Neural cell (in vitro differentiated cells): ENCODE measurements around the gene ARHGEF10L. TPM values are rescaled to one million over a fixed set of nuclear protein-coding genes. Genes with fewer than 3 reads are reported as not detected.

Experiments used
- H2AFZ ChIP-seq: fragments of 200-600, 300-800 bp; sonication (generic), shearing (Covaris generic); 2 replicates; pipeline ENCODE4 v1.6.0; 2014; ENCODE audit warnings: low read depth, mild to moderate bottlenecking, antibody characterized with exemption, low read length, moderate library complexity
- H3F3A ChIP-seq: fragments of 200-600 bp; shearing (Covaris generic); 2 replicates; pipeline ENCODE4 v1.6.1; 2016; ENCODE audit warnings: mild to moderate bottlenecking, moderate library complexity, mixed read lengths, antibody characterized with exemption, low read length; ENCODE audit not compliant: insufficient read depth, poor library complexity, severe bottlenecking
- H3K27ac ChIP-seq: fragments of 200-600, 300-800 bp; sonication (generic), shearing (Covaris generic); 2 replicates; pipeline ENCODE4 v1.5.1; 2014; ENCODE audit warnings: mild to moderate bottlenecking, low read length, moderate library complexity
- H3K27me3 ChIP-seq: fragments of 300-800, 200-600 bp; sonication (generic), shearing (Covaris generic); 2 replicates; pipeline ENCODE4 v1.6.0; 2014; ENCODE audit warnings: mild to moderate bottlenecking, low read depth, low read length, moderate library complexity; ENCODE audit not compliant: insufficient read depth
- H3K36me3 ChIP-seq: fragments of 300-800, 200-600 bp; sonication (generic), shearing (Covaris generic); 2 replicates; pipeline ENCODE4 v1.5.1; 2014; ENCODE audit warnings: mild to moderate bottlenecking, antibody characterized with exemption, low read length, moderate library complexity; ENCODE audit not compliant: insufficient read depth
- H3K4me2 ChIP-seq: fragments of 300-800, 200-600 bp; sonication (generic), shearing (Covaris generic); 2 replicates; pipeline ENCODE4 v1.6.0; 2014; ENCODE audit warnings: mild to moderate bottlenecking, low read length
- H3K4me3 ChIP-seq: fragments of 300-800, 200-600 bp; sonication (generic), shearing (Covaris generic); 2 replicates; pipeline ENCODE4 v1.5.1; 2014; ENCODE audit warnings: mild to moderate bottlenecking, low read length, moderate library complexity
- H3K79me2 ChIP-seq: fragments of 200-600 bp; shearing (Covaris generic); replicated peaks from 2 replicates; pipeline ENCODE4 v1.6.0; 2014; ENCODE audit warnings: mild to moderate bottlenecking, low read length, moderate library complexity; ENCODE audit not compliant: insufficient read depth
- H3K9ac ChIP-seq: fragments of 300-800, 200-600 bp; sonication (generic), shearing (Covaris generic); 2 replicates; pipeline ENCODE4 v1.6.1; 2016; ENCODE audit warnings: mild to moderate bottlenecking, low read length, mixed read lengths
- H3K9me2 ChIP-seq: fragments of 200-600 bp; shearing (Covaris generic); 2 replicates; pipeline ENCODE4 v1.6.1; 2016; ENCODE audit warnings: mild to moderate bottlenecking, low read length, mixed read lengths; ENCODE audit not compliant: insufficient read depth
- H3K9me3 ChIP-seq: fragments of 200-600, 300-800 bp; sonication (generic), shearing (Covaris generic); 2 replicates; pipeline ENCODE4 v1.6.1; 2016; ENCODE audit warnings: mild to moderate bottlenecking, mixed run types, low read length, moderate library complexity, mixed read lengths
- H4K20me1 ChIP-seq: fragments of 200-600 bp; shearing (Covaris generic); 2 replicates; pipeline ENCODE4 v1.6.1; 2016; ENCODE audit warnings: mild to moderate bottlenecking, mixed run types; ENCODE audit not compliant: insufficient read depth
- EP300 ChIP-seq: fragments of 450-650 bp; conservative IDR thresholded peaks from 2 replicates; pipeline ENCODE4 v1.6.1; 2014; ENCODE audit warnings: antibody characterized with exemption, mild to moderate bottlenecking, moderate library complexity; ENCODE audit not compliant: poor library complexity, severe bottlenecking
- EZH2 ChIP-seq: fragments of 200-600, 300-800 bp; shearing (Covaris generic), sonication (generic); IDR thresholded peaks from 2 replicates; pipeline ENCODE4 v1.6.1; 2014; ENCODE audit warnings: antibody characterized with exemption, low read length, borderline replicate concordance, mild to moderate bottlenecking; ENCODE audit not compliant: insufficient read depth, poor library complexity, severe bottlenecking
- MXI1 ChIP-seq: fragments of 450-650 bp; conservative IDR thresholded peaks from 2 replicates; pipeline ENCODE4 v1.6.1; 2014; ENCODE audit warnings: antibody characterized with exemption, mild to moderate bottlenecking; ENCODE audit not compliant: poor library complexity, severe bottlenecking
- POLR2AphosphoS5 ChIP-seq: IDR thresholded peaks from 2 replicates; pipeline ENCODE4 v1.6.1; 2012
- RAD21 ChIP-seq: fragments of 450-650 bp; conservative IDR thresholded peaks from 2 replicates; pipeline ENCODE4 v1.6.1; 2014; ENCODE audit warnings: antibody characterized with exemption, mild to moderate bottlenecking, moderate library complexity
- SMC3 ChIP-seq: fragments of 450-650 bp; conservative IDR thresholded peaks from 2 replicates; pipeline ENCODE4 v1.6.1; 2014; ENCODE audit warnings: antibody characterized with exemption, mild to moderate bottlenecking, moderate library complexity; ENCODE audit not compliant: poor library complexity
- TAF1 ChIP-seq: IDR thresholded peaks from 2 replicates; pipeline ENCODE4 v1.6.1; 2012; ENCODE audit warnings: low read depth
- polyA plus RNA-seq: library from polyadenylated mRNA; depleted of rRNA; stranded (reverse); fragments of >200 nt; gene quantifications from 2 replicates; pipeline ENCODE4 v1.2.3, GENCODE V29; 2014
- TF ChIP-seq, protein P1 (sequence below): IDR thresholded peaks from 2 replicates; pipeline ENCODE4 v1.6.1; 2012; ENCODE audit warnings: borderline replicate concordance
- TF ChIP-seq, protein P2 (sequence below): fragments of 450-650 bp; IDR thresholded peaks from 2 replicates; pipeline ENCODE4 v1.5.1; 2014; ENCODE audit warnings: antibody characterized with exemption, mild to moderate bottlenecking, moderate library complexity; ENCODE audit not compliant: poor library complexity, severe bottlenecking

ARHGEF10L gene
- polyA plus RNA-seq, 1 donor from 2014 or later, result 123 TPM

DNA sequence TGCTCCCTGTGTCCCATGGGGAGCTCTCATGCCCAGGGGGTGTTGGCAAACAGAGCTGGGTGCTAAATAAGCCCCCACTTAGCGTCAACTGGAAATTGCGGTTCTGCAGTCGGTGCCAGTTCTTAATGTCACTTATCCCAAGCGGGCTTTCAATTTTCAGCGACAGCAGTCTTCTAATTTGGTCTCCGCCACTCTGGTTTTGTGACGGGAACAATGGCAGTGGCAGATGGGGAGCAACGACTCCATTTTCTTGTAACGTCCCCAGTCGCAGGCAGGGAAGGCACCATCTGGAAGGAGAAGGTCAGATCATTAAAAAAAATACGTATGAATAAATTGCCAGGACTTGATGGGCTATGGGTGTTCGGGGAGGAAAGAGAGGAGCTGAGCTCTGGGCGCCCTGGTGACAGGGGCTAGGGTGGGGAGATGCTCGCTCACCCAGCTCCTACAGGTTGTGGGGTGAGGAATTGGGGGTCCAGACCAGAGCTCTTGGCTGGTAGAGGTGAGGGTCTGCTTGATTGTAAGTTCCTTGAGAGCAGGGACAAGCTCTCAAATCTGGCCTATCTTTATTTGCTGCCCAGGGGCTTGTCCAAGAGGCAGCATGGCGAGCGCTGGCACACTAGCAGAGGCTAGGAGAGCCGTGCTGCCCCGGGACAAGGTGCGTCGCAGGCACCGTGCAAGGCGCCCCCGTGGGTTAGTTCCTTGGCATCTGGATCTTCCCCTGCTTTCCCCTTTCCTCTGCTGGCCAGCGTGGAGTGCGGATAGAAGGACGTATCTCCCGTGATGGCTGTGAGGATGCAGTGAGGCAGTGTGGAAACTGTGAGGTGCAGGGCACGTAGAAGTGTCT, 105.8 kb downstream of the ARHGEF10L start:
- TF ChIP-seq EZH2, result no peak
- TF ChIP-seq TAF1, result no peak
- no peak for TF ChIP-seq SMC3
- no peak for TF ChIP-seq POLR2AphosphoS5
- H3K9ac ChIP-seq, result no peak overlapping the region
- no peak overlapping the region for H3K4me2 ChIP-seq
- no peaks in the 10 kb centered on the region for H3K79me2 ChIP-seq
- H3F3A ChIP-seq, result no peaks in the 10 kb centered on the region
- H3K36me3 ChIP-seq, result no peaks in the 10 kb centered on the region
- no peak overlapping the region for H2AFZ ChIP-seq
- no peaks in the 10 kb centered on the region for H3K27me3 ChIP-seq
- H3K9me2 ChIP-seq, result no peaks in the 10 kb centered on the region
- H3K9me3 ChIP-seq, result no peaks in the 10 kb centered on the region
- no peak overlapping the region for H3K27ac ChIP-seq
- no peak overlapping the region for H3K4me3 ChIP-seq
- H4K20me1 ChIP-seq, result no peaks in the 10 kb centered on the region

DNA sequence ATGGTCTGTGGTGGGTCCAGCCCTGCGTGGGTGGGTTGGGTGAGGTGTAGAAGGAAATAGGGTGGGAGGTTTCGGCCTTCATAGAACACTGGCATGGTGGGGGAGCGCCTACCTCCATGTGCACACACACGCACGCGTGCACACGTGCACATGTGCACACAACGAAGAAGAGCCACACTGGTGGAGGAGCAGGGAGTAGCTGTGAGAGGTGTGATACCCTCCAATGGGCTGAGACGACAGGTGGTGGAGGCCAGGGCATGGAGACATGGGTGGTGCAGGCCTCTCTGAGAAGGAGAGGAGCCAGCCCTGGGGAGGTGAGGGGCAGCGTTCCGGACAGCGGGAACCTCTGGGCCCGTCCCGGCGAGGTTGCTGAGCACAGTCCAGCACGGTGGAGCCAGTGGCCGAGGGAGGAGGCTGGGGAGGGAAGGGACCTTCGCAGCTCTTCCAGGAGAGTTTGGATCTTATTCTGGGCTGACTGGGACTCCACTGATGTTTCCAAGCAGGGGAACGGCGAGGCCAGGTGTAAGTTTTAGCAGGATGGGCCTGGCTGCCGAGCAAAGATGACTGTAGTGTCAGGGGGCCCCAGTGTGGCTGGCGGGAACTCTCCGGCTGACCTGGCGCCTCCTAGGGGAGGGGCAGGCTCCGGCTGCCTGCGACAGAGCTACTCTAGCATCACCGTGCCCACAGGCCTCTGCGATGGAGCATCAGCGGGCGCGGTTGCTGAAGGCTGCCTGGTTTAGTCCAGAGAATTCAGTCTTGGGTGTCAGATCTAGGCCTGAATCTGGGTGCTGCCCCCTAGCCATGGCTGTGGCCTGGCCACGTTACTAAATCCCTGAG, 107.2 kb downstream of the ARHGEF10L start:
- Histone ChIP-seq H3K4me3 (no peak overlapping the region), H4K20me1 (no peaks in the 10 kb centered on the region), H3K27me3 (no peaks in the 10 kb centered on the region), H3F3A (no peaks in the 10 kb centered on the region), H3K27ac (no peak overlapping the region), H3K9ac (no peak overlapping the region), H3K79me2 (no peaks in the 10 kb centered on the region), H2AFZ (no peak overlapping the region), H3K36me3 (no peaks in the 10 kb centered on the region), H3K9me2 (no peaks in the 10 kb centered on the region), H3K4me2 (no peak overlapping the region), H3K9me3 (no peaks in the 10 kb centered on the region)
- TF ChIP-seq EZH2, result no peak
- no peak for TF ChIP-seq RAD21
- TF ChIP-seq MXI1, result no peak
- no peak for TF ChIP-seq SMC3
- TF ChIP-seq, protein P1, sequence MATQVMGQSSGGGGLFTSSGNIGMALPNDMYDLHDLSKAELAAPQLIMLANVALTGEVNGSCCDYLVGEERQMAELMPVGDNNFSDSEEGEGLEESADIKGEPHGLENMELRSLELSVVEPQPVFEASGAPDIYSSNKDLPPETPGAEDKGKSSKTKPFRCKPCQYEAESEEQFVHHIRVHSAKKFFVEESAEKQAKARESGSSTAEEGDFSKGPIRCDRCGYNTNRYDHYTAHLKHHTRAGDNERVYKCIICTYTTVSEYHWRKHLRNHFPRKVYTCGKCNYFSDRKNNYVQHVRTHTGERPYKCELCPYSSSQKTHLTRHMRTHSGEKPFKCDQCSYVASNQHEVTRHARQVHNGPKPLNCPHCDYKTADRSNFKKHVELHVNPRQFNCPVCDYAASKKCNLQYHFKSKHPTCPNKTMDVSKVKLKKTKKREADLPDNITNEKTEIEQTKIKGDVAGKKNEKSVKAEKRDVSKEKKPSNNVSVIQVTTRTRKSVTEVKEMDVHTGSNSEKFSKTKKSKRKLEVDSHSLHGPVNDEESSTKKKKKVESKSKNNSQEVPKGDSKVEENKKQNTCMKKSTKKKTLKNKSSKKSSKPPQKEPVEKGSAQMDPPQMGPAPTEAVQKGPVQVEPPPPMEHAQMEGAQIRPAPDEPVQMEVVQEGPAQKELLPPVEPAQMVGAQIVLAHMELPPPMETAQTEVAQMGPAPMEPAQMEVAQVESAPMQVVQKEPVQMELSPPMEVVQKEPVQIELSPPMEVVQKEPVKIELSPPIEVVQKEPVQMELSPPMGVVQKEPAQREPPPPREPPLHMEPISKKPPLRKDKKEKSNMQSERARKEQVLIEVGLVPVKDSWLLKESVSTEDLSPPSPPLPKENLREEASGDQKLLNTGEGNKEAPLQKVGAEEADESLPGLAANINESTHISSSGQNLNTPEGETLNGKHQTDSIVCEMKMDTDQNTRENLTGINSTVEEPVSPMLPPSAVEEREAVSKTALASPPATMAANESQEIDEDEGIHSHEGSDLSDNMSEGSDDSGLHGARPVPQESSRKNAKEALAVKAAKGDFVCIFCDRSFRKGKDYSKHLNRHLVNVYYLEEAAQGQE, result no peak
- TF ChIP-seq POLR2AphosphoS5, result no peak
- TF ChIP-seq EP300, result no peak
- TF ChIP-seq TAF1, result no peak
- TF ChIP-seq, protein P2, sequence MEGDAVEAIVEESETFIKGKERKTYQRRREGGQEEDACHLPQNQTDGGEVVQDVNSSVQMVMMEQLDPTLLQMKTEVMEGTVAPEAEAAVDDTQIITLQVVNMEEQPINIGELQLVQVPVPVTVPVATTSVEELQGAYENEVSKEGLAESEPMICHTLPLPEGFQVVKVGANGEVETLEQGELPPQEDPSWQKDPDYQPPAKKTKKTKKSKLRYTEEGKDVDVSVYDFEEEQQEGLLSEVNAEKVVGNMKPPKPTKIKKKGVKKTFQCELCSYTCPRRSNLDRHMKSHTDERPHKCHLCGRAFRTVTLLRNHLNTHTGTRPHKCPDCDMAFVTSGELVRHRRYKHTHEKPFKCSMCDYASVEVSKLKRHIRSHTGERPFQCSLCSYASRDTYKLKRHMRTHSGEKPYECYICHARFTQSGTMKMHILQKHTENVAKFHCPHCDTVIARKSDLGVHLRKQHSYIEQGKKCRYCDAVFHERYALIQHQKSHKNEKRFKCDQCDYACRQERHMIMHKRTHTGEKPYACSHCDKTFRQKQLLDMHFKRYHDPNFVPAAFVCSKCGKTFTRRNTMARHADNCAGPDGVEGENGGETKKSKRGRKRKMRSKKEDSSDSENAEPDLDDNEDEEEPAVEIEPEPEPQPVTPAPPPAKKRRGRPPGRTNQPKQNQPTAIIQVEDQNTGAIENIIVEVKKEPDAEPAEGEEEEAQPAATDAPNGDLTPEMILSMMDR, result no peak
